Measurements from ENCODE around the gene SLC2A8. TPM values are rescaled to one million over a fixed set of nuclear protein-coding genes. Genes with fewer than 3 reads are reported as not detected.

SLC2A8 gene
- total RNA-seq, 1 donor from 2014 or later: 37.2 TPM

- Mint-ChIP-seq H3K9me3 (no peaks in the 10 kb centered on the region), H3K27ac (ENCODE audit: unreplicated experiment) (no peak overlapping the region), H3K27me3 (ENCODE audit: low read depth) (no peaks in the 10 kb centered on the region), H3K36me3 (ENCODE audit: low read depth) (no peaks in the 10 kb centered on the region), H3K4me3 (no peak overlapping the region), H3K4me1 (peaks cover 18% of the 10 kb centered on the region)
- DNase-seq (ENCODE audit: low read depth, low spot score): no peak
- TF ChIP-seq CTCF (conservative IDR thresholded peaks at IDR 0.05): no peak
Observed at GRCh38 chr9:127411122-127411521, 14.2 kb downstream of the SLC2A8 start.

GRCh38 chr9:127415141-127415540, 18.2 kb downstream of the SLC2A8 start:
- Mint-ChIP-seq H3K36me3 (ENCODE audit: low read depth) (no peaks in the 10 kb centered on the region), H3K4me3 (no peak overlapping the region)
- DNase-seq (ENCODE audit: low read depth, low spot score): no peak

DNA sequence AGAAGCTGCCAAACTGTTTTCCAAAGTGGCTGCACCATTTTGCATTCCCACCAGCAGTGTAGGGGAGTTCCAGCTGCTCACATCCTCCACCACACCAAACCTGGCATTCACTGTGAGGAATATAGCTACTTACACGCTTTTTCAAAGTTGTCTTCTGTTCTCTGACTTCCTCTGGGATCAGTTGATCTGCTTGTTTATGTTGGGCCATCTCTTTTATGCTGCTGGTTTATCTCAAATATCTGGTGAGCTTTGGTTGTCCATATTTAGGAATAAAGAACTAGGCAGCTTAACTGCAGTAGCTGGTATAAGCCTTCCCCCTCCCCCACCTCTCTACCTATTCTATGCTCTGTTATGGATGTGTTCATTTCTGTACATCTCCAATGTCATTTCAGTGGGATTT, 18.7 kb downstream of the SLC2A8 start:
- Mint-ChIP-seq H3K27me3 (ENCODE audit: low read depth) (no peaks in the 10 kb centered on the region), H3K27ac (ENCODE audit: unreplicated experiment) (no peak overlapping the region), H3K36me3 (ENCODE audit: low read depth) (no peaks in the 10 kb centered on the region), H3K4me1 (peaks cover 21% of the 10 kb centered on the region), H3K4me3 (no peak overlapping the region), H3K9me3 (no peaks in the 10 kb centered on the region)
- TF ChIP-seq CTCF (conservative IDR thresholded peaks at IDR 0.05): no peak
- DNase-seq (ENCODE audit: low read depth, low spot score): no peak

More at GRCh38 chr9:127415141-127415540, 18.2 kb downstream of the SLC2A8 start:
- no peak for TF ChIP-seq CTCF (conservative IDR thresholded peaks at IDR 0.05)
- H3K4me1 Mint-ChIP-seq: peaks cover 21% of the 10 kb centered on the region
- no peaks in the 10 kb centered on the region for H3K27me3 Mint-ChIP-seq (ENCODE audit: low read depth)
- no peaks in the 10 kb centered on the region for H3K9me3 Mint-ChIP-seq
- peak overlapping the region; percentile 13 for H3K27ac Mint-ChIP-seq (ENCODE audit: unreplicated experiment)

DNA sequence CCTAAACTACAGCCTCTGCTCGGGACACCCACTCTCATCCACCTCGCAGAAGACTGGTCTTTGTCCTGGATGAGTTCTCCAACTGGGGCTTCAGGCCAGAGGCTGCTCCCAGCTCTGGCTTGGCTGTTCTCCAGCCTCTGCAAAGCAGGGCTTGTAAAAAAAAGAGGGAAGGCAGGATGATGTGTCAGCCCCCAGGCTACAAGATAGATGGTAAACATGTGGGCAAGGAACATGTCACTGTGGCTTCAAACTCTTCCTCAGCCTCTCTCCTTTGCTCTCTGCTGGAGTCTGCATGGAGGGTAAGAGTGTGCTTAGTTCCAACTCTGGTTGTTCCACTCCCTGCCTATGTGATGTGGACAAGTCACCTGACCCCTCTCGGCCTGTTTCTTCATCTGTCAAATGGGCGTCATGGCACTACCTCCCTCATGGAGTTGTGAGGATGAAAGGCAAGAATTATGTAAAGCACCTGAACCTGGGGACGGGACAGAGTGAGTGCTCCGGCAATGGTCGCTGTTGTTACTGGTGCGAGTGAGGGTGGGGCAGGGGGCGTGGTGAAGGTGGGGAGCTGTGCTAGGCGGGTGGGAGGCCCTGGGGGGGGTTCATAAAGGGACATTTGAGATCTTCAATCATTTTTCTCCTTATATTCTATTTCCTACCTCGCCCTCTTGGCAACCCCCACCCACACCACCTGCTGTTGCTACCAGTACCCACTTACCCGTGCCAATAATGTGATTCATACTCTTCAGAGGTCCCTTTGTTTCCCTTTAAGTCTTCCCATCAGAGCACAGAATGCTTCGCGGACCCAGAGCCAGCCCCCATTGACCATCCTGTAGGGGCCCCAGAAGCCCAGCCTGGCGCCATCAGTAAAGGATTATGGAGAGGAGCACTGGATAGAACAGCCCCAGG, 20.4 kb downstream of the SLC2A8 start:
- Mint-ChIP-seq H3K4me3 (no peak overlapping the region), H3K27ac (ENCODE audit: unreplicated experiment) (no peak overlapping the region), H3K27me3 (ENCODE audit: low read depth) (no peaks in the 10 kb centered on the region), H3K36me3 (ENCODE audit: low read depth) (no peaks in the 10 kb centered on the region), H3K9me3 (no peaks in the 10 kb centered on the region), H3K4me1 (peaks cover 19% of the 10 kb centered on the region)
- DNase-seq (ENCODE audit: low read depth, low spot score): no peak
- no peak for TF ChIP-seq CTCF (conservative IDR thresholded peaks at IDR 0.05)

DNA sequence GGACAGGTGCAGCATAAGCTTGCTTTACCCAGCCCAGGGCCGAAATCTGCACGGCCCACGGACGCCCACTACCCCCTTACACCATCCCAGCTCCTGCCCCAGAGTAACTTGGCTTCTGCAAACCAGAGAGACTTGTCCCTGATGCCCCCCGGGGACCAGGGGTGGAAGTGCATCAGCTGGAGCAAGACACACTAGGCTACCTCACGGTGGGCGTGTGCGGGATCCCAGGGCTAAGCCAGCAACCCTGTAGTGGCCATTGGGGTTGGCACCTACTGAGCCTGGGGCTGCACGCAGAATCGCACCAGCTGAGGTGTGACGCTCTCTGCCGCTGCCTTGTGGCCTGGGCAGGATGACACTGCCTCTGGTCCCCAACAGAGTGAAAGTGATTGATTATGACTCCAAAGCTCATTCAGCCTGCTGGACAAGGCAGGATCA, 21.1 kb downstream of the SLC2A8 start:
- no peaks in the 10 kb centered on the region for H3K27me3 Mint-ChIP-seq (ENCODE audit: low read depth)
- DNase-seq (ENCODE audit: low read depth, low spot score): no peak
- H3K4me3 Mint-ChIP-seq: peak overlapping the region; percentile 18
- H3K4me1 Mint-ChIP-seq: peaks cover 26% of the 10 kb centered on the region
- H3K9me3 Mint-ChIP-seq: no peaks in the 10 kb centered on the region
- no peak overlapping the region for H3K27ac Mint-ChIP-seq (ENCODE audit: unreplicated experiment)
- peak; percentile 51 for TF ChIP-seq CTCF (conservative IDR thresholded peaks at IDR 0.05)
- H3K36me3 Mint-ChIP-seq (ENCODE audit: low read depth): no peaks in the 10 kb centered on the region

Measured in neural crest cell (in vitro differentiated cells).